DMS53 treated with DMSO at 0.1 percent for 48 hours (cell line): ENCODE measurements around the gene LIN7A.

ENCODE experiments used
- DNase-seq: peaks from one replicate; lab custom pipeline; 2025; ENCODE audit not compliant: unreplicated experiment; lab: John Stamatoyannopoulos, UW

Gene LIN7A

DNA sequence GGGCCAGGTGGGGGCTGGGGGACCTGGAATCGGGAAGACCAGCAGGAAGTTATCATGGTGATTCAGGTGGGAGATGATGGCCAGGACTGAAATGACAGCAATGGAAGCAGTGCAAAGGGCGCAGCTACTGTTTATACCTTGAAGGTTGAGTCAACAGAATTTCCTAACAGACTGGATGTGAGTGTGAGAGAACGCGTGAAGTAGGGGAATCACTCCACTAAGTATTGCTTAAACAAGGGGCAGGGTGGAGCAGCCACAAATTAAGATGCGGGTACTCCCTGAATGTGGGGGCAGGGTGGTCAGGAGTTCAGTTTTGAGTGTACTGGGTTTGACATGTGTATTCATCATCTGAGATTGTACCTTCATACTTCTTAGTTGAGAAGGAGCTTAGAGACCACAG lies 175.9 kb downstream of the LIN7A start:
- DNase-seq: no peak

DNA sequence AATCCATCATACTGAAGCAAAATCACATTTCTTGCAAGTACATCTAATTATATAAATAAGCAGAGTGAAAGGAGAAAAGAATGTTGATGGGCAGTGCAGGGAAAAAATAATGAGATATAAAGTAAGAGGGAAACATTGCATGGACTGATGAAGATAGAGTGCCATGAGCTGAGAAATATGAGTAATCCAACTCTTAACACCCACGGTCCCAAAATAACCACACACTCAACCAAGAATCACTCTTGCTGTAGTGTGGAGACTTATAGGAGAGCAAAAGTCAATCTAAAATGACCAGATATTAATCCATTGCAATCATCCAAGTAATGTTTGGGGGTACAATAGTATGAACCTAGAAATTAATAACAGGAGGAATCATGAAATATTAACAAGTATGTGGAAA lies 180.9 kb downstream of the LIN7A start:
- DNase-seq: no peak

DNA sequence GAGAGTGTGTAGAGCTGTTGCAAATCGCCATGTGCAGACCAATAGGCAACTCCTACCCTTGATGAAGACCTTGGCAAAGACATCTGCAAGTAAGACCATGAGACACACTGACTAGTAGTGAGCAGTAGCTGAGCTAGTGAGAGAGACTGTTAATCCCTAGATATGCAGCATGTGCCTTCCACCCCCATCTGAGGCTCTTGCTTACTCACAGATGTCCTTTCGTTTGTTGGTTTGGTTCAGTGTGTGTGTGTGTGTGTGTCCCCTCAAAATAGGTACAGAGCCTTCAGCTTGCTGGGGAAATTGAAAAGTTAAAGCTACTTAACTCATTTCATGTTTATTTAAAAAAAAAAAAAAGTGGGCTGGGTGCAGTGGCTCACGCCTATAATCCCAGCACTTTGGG lies 183.5 kb downstream of the LIN7A start:
- DNase-seq: no peak

GRCh38 chr12:80752464-80752863 lies 185.3 kb downstream of the LIN7A start:
- no peak for DNase-seq

DNA sequence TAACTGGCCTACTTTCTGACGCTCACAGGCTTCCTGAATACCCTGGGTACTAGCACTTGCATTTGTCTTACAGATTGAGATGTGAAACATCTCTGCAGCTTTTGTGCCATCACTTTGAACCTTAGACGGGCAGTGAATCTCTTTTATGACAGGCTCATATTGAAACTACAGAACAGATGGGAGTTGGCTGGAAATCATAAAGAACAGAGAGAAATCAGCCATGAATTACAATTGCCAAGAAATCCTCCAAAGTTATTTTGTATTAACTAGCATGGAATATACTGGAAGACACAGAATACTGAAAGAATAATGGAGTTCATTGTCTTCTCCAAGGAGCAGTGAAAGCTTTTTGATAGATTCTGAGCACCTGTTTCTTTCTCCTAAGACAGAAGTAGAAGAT lies 188.3 kb downstream of the LIN7A start:
- no peak for DNase-seq

DNA sequence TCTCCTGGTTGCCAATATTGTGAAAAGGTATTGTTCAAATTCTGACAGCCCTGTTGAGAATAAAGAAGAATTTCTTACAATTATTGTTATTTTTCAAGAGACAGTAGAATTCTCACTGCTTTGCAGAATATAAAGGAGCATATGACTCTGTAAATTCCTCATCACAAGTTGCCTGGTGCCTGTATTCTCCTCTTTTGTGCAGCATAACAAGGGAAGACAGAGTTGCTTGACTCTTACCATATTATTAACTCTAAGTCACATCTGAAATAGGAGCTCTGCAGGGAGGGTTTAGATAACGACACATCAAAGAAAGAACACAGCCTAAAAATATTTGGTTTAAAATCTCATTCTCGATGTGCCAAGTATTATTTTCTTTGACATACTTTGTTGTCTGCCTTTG lies 189.9 kb downstream of the LIN7A start:
- DNase-seq: no peak

DNA sequence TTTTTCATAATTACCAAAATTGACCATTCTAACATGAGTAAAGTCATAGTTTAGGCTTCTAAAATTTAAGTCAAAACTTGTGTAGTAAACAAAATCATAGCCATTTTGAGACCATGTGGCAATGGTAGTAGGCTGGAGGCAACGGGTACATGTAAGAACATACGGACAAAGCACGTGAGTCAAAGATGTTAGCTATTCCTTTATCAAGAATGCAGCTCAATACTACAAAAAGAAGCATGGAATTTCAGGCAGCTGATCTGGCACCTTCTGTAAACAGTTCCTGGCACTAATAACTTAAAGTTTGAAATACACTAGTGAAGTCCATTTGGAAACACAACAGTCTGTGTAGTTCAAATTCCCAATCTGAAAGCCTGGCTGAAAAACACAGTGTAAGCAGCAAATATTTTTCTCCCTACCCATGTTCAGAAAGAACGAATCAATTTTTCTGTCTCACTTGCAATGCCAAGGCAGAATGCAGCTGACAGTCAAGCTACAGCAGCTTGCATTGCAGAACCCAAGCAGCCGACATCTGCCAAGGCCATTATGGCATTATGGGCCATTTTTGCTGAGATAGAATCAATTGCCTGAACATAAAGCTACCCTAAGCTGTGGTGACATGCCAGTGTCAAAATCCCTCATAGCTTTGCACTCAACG lies 191.8 kb downstream of the LIN7A start:
- DNase-seq: no peak
